Glutamatergic neuron (in vitro differentiated cells): ENCODE results near the gene CENPU. TPM values are rescaled to one million over a fixed set of nuclear protein-coding genes. Genes with fewer than 3 reads are reported as not detected.

Experiments
- DNase-seq: peaks from one replicate; pipeline ENCODE4 v3.0.0; 2022
- H3K27ac Mint-ChIP-seq: one replicate; pipeline ENCODE4 v1.8.0; 2020; ENCODE audit warnings: mild to moderate bottlenecking, mixed read lengths, inconsistent platforms; ENCODE audit not compliant: unreplicated experiment
- H3K27me3 Mint-ChIP-seq: one replicate; pipeline ENCODE4 v1.8.0; 2020; ENCODE audit warnings: mild to moderate bottlenecking, moderate library complexity, mixed read lengths, inconsistent platforms; ENCODE audit not compliant: unreplicated experiment
- H3K36me3 Mint-ChIP-seq: one replicate; pipeline ENCODE4 v1.8.0; 2020; ENCODE audit warnings: mild to moderate bottlenecking, mixed read lengths, inconsistent platforms; ENCODE audit not compliant: unreplicated experiment
- H3K4me1 Mint-ChIP-seq: one replicate; pipeline ENCODE4 v1.8.0; 2020; ENCODE audit warnings: mild to moderate bottlenecking, low read depth, mixed read lengths, inconsistent platforms; ENCODE audit not compliant: unreplicated experiment
- H3K4me3 Mint-ChIP-seq: one replicate; pipeline ENCODE4 v1.8.0; 2020; ENCODE audit warnings: mild to moderate bottlenecking, mixed read lengths, inconsistent platforms; ENCODE audit not compliant: unreplicated experiment
- H3K9me3 Mint-ChIP-seq: one replicate; pipeline ENCODE4 v1.8.0; 2020; ENCODE audit warnings: mild to moderate bottlenecking, moderate library complexity, mixed read lengths, inconsistent platforms; ENCODE audit not compliant: unreplicated experiment
- CTCF ChIP-seq: fragments of 200-600 bp; sonication (generic); IDR thresholded peaks from one replicate; pipeline ENCODE4 v1.5.0; 2021; ENCODE audit not compliant: partially characterized antibody, unreplicated experiment
- total RNA-seq: library from RNA; stranded (reverse); fragmentation: NEBNext Ultra II Directional; extraction: Animal tissue kit (Norgen Biotek cat#: 25700); gene quantifications from one replicate; pipeline ENCODE4 v1.2.1, GENCODE V29; 2021; ENCODE audit not compliant: unreplicated experiment

Gene CENPU
- total RNA-seq, 1 donor from 2014 or later, result 18.0 TPM

GRCh38 chr4:184762100-184762499, 28.2 kb upstream of the CENPU start:
- Mint-ChIP-seq H3K27me3 (peaks cover 2% of the 10 kb centered on the region), H3K36me3 (no peaks in the 10 kb centered on the region), H3K4me3 (no peak overlapping the region), H3K4me1 (peaks cover 13% of the 10 kb centered on the region), H3K27ac (no peak overlapping the region), H3K9me3 (no peaks in the 10 kb centered on the region)
- DNase-seq, result no peak
- no peak for TF ChIP-seq CTCF

GRCh38 chr4:184760681-184761080, 26.8 kb upstream of the CENPU start:
- H3K27ac Mint-ChIP-seq, result no peak overlapping the region
- peaks cover 2% of the 10 kb centered on the region for H3K27me3 Mint-ChIP-seq
- H3K4me1 Mint-ChIP-seq, result peaks cover 9% of the 10 kb centered on the region
- H3K36me3 Mint-ChIP-seq, result no peaks in the 10 kb centered on the region
- no peak overlapping the region for H3K4me3 Mint-ChIP-seq
- DNase-seq, result no peak
- no peaks in the 10 kb centered on the region for H3K9me3 Mint-ChIP-seq
- TF ChIP-seq CTCF, result no peak

- Mint-ChIP-seq H3K27ac (no peak overlapping the region), H3K36me3 (no peaks in the 10 kb centered on the region), H3K4me1 (peaks cover 3% of the 10 kb centered on the region), H3K9me3 (no peaks in the 10 kb centered on the region), H3K4me3 (no peak overlapping the region), H3K27me3 (no peaks in the 10 kb centered on the region)
- no peak for DNase-seq
- no peak for TF ChIP-seq CTCF
Measured at GRCh38 chr4:184757810-184758209, 23.9 kb upstream of the CENPU start.

GRCh38 chr4:184756399-184756798, 22.5 kb upstream of the CENPU start:
- no peaks in the 10 kb centered on the region for H3K9me3 Mint-ChIP-seq
- DNase-seq, result no peak
- no peaks in the 10 kb centered on the region for H3K27me3 Mint-ChIP-seq
- H3K4me1 Mint-ChIP-seq, result peaks cover 6% of the 10 kb centered on the region
- H3K36me3 Mint-ChIP-seq, result no peaks in the 10 kb centered on the region
- H3K27ac Mint-ChIP-seq, result no peak overlapping the region
- TF ChIP-seq CTCF, result no peak
- no peak overlapping the region for H3K4me3 Mint-ChIP-seq

- Mint-ChIP-seq H3K9me3 (no peaks in the 10 kb centered on the region), H3K4me3 (no peak overlapping the region), H3K36me3 (no peaks in the 10 kb centered on the region), H3K27me3 (no peaks in the 10 kb centered on the region), H3K27ac (no peak overlapping the region), H3K4me1 (peaks cover 13% of the 10 kb centered on the region)
- DNase-seq, result no peak
- TF ChIP-seq CTCF, result no peak
Measured at GRCh38 chr4:184755278-184755677, 21.4 kb upstream of the CENPU start.
